ENCODE results near the gene AANAT. TPM values are rescaled to one million over a fixed set of nuclear protein-coding genes. Genes with fewer than 3 reads are reported as not detected.

The AANAT gene
- total RNA-seq, 2 experiments from 2014 or later = not detected

- intact Hi-C loops (cut with micrococcal nuclease; ENCODE audit: unreplicated experiment) = no loop called here
- no peak for DNase-seq (ENCODE audit: low spot score)
- Histone ChIP-seq H3K4me1 (ENCODE audit: insufficient read depth, low read length, poor library complexity, severe bottlenecking) (peaks cover 96% of the 10 kb centered on the region), H3K4me2 (ENCODE audit: low read length) (peak overlapping the region; percentile 86), H3K27ac (ENCODE audit: low read depth, low read length, poor library complexity, severe bottlenecking) (peak overlapping the region; percentile 34), H2AFZ (ENCODE audit: low read length) (no peak overlapping the region), H3K36me3 (ENCODE audit: insufficient read depth, low read length) (peaks cover 25% of the 10 kb centered on the region; the same call in 1 of the 2 replicates), H3K9me2 (ENCODE audit: insufficient read depth, low read length) (no peaks in the 10 kb centered on the region), H3K9me3 (ENCODE audit: low read length) (no peaks in the 10 kb centered on the region), H4K20me1 (ENCODE audit: insufficient read depth, low read length) (peaks cover 56% of the 10 kb centered on the region), H3K79me2 (ENCODE audit: insufficient read depth, low read depth, low read length) (peaks cover 100% of the 10 kb centered on the region), H3K4me3 (ENCODE audit: low read depth, low read length, poor library complexity, severe bottlenecking) (peak overlapping the region; percentile 56)
- TF ChIP-seq, protein P1, sequence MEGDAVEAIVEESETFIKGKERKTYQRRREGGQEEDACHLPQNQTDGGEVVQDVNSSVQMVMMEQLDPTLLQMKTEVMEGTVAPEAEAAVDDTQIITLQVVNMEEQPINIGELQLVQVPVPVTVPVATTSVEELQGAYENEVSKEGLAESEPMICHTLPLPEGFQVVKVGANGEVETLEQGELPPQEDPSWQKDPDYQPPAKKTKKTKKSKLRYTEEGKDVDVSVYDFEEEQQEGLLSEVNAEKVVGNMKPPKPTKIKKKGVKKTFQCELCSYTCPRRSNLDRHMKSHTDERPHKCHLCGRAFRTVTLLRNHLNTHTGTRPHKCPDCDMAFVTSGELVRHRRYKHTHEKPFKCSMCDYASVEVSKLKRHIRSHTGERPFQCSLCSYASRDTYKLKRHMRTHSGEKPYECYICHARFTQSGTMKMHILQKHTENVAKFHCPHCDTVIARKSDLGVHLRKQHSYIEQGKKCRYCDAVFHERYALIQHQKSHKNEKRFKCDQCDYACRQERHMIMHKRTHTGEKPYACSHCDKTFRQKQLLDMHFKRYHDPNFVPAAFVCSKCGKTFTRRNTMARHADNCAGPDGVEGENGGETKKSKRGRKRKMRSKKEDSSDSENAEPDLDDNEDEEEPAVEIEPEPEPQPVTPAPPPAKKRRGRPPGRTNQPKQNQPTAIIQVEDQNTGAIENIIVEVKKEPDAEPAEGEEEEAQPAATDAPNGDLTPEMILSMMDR (conservative IDR thresholded peaks at IDR 0.05; ENCODE audit: low read length) = no peak
- no peak for TF ChIP-seq EZH2phosphoT487 (IDR thresholded peaks at IDR 0.05; ENCODE audit: borderline replicate concordance, low read depth, low read length)
- ChIA-PET CTCF (ENCODE audit: unreplicated experiment) (interaction anchor here (1.0 to 1.1 kb wide), 2 partner anchors 10 to 34 kb away, joined by 3 read pairs; no protein-coding TSS in a partner anchor), POLR2A (interaction anchor here (0.6 to 1.8 kb wide), 9 partner anchors 8 to 866 kb away, joined by 3 to 12 read pairs (median 3); no protein-coding TSS in a partner anchor)
- TSS peak; percentile 23 for BruUV-seq (replicated peaks)
These were observed 22.7 kb upstream of the AANAT start for GRCh38 chr17:76444518-76445311.

GRCh38 chr17:76445697-76446448 lies 21.5 kb upstream of the AANAT start:
- CTCF ChIA-PET (ENCODE audit: unreplicated experiment) = interaction anchor here (0.8 to 1.0 kb wide), 3 partner anchors 13 to 48 kb away, joined by 3 read pairs; no protein-coding TSS in a partner anchor
- BruUV-seq (replicated peaks) = no TSS peak

More at GRCh38 chr17:76445697-76446448, 21.5 kb upstream of the AANAT start:
- Histone ChIP-seq H3K27ac (ENCODE audit: low read depth, low read length, poor library complexity, severe bottlenecking) (peak overlapping the region; percentile 34), H2AFZ (ENCODE audit: low read length) (no peak overlapping the region), H3K4me3 (ENCODE audit: low read depth, low read length, poor library complexity, severe bottlenecking) (peak overlapping the region; percentile 56), H3K4me1 (ENCODE audit: insufficient read depth, low read length, poor library complexity, severe bottlenecking) (peaks cover 94% of the 10 kb centered on the region), H3K36me3 (ENCODE audit: insufficient read depth, low read length) (peaks cover 24% of the 10 kb centered on the region; the same call in 1 of the 2 replicates), H3K79me2 (ENCODE audit: insufficient read depth, low read depth, low read length) (peaks cover 100% of the 10 kb centered on the region), H3K9me3 (ENCODE audit: low read length) (no peaks in the 10 kb centered on the region), H3K9me2 (ENCODE audit: insufficient read depth, low read length) (no peaks in the 10 kb centered on the region), H3K4me2 (ENCODE audit: low read length) (peak overlapping the region; percentile 86), H4K20me1 (ENCODE audit: insufficient read depth, low read length) (peaks cover 58% of the 10 kb centered on the region)
- POLR2A ChIA-PET = interaction anchor here (0.7 to 1.8 kb wide), 6 partner anchors 9 to 867 kb away, joined by 3 to 12 read pairs (median 3); no protein-coding TSS in a partner anchor
- DNase-seq (ENCODE audit: low spot score) = no peak
- intact Hi-C loops (cut with micrococcal nuclease; ENCODE audit: unreplicated experiment) = no loop called here
- TF ChIP-seq, protein P1 (conservative IDR thresholded peaks at IDR 0.05; ENCODE audit: low read length) = no peak
- no peak for TF ChIP-seq EZH2phosphoT487 (IDR thresholded peaks at IDR 0.05; ENCODE audit: borderline replicate concordance, low read depth, low read length)

All from OCI-LY7 (cell line).